Stimulated activated CD8-positive, alpha-beta memory T cell treated with anti-CD3 and anti-CD28 coated beads, Interleukin-15, amount 100 ng/mL, for 4 hours (primary cell): Measurements from ENCODE around the gene JMJD7.

Experiments used
- DNase-seq, 2 donors: peaks; one replicate each; pipeline ENCODE4 v3.0.0-alpha.2; 2020; ENCODE audit warnings: low read depth in 2 of 2

Gene JMJD7

GRCh38 chr15:41799488-41799805 lies 28.4 kb upstream of the JMJD7 start:
- DNase-seq = no peak

- no peak for DNase-seq
Measured at GRCh38 chr15:41801185-41801584, 26.7 kb upstream of the JMJD7 start.

- DNase-seq = no peak
Measured at GRCh38 chr15:41801850-41802455, 25.9 kb upstream of the JMJD7 start.

- no peak for DNase-seq
Measured at GRCh38 chr15:41804361-41804760, 23.5 kb upstream of the JMJD7 start.

GRCh38 chr15:41804916-41805666 lies 22.8 kb upstream of the JMJD7 start:
- DNase-seq = no peak

GRCh38 chr15:41805711-41806110 lies 22.2 kb upstream of the JMJD7 start:
- no peak for DNase-seq

GRCh38 chr15:41806291-41807181 lies 21.4 kb upstream of the JMJD7 start:
- no peak for DNase-seq

GRCh38 chr15:41809121-41809520 lies 18.8 kb upstream of the JMJD7 start:
- no peak for DNase-seq

- DNase-seq = no peak
Measured at GRCh38 chr15:41809526-41810220, 18.2 kb upstream of the JMJD7 start.

- no peak for DNase-seq
Measured at GRCh38 chr15:41810651-41811431, 17.1 kb upstream of the JMJD7 start.

GRCh38 chr15:41811432-41812195 lies 16.3 kb upstream of the JMJD7 start:
- DNase-seq = peak; percentile 32 to 52

GRCh38 chr15:41812820-41813375 lies 15.0 kb upstream of the JMJD7 start:
- no peak for DNase-seq

GRCh38 chr15:41813426-41813825 lies 14.5 kb upstream of the JMJD7 start:
- DNase-seq = no peak

GRCh38 chr15:41814534-41814933 lies 13.4 kb upstream of the JMJD7 start:
- DNase-seq = no peak

- no peak for DNase-seq
Measured at GRCh38 chr15:41816788-41817187, 11.1 kb upstream of the JMJD7 start.

GRCh38 chr15:41817327-41817726 lies 10.6 kb upstream of the JMJD7 start:
- no peak for DNase-seq

- DNase-seq = no peak
Measured at GRCh38 chr15:41817781-41818180, 10.1 kb upstream of the JMJD7 start.

- DNase-seq = no peak
Measured at GRCh38 chr15:41819455-41820050, 8.3 kb upstream of the JMJD7 start.

- no peak for DNase-seq
Measured at GRCh38 chr15:41820791-41821423, 7.0 kb upstream of the JMJD7 start.
